ENCODE data around the gene RYR1.

Gene RYR1

DNA sequence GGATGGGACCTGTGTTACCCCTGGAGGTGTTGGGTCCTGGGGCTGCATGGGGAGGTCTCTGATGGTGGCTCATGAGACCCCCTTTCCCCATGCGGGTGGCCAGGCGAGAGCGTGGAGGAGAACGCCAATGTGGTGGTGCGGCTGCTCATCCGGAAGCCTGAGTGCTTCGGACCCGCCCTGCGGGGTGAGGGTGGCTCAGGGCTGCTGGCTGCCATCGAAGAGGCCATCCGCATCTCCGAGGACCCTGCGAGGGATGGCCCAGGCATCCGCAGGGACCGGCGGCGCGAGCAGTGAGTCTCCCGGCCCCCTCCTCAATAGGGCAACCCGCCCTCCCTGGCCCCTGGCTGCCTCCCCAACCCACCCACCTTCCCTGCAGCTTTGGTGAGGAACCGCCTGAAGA lies 66.0 kb downstream of the RYR1 start:
- Histone ChIP-seq H3K9me3 (ENCODE audit: control insufficient read depth in 2 of 2, low read length in 2 of 2) (no peaks in the 10 kb centered on the region), H3K4me1 (ENCODE audit: control insufficient read depth in 2 of 2, insufficient read depth in 2 of 2, low read length in 2 of 2) (no peaks in the 10 kb centered on the region), H3K27me3 (ENCODE audit: control insufficient read depth in 2 of 2, insufficient read depth in 2 of 2, low read length in 2 of 2) (no peaks in the 10 kb centered on the region), H3K36me3 (ENCODE audit: control insufficient read depth in 2 of 2, insufficient read depth in 2 of 2, low read length in 2 of 2) (no peaks in the 10 kb centered on the region), H3K4me3 (ENCODE audit: low read length in 2 of 2) (no peak overlapping the region), H3K9ac (ENCODE audit: low read depth in 1 of 2, low read length in 2 of 2) (no peak overlapping the region), H3K27ac (ENCODE audit: low read depth in 2 of 2, low read length in 2 of 2) (no peak overlapping the region)

- H3K9ac ChIP-seq (ENCODE audit: low read depth in 1 of 2, low read length in 2 of 2), result no peak overlapping the region
- H3K9me3 ChIP-seq (ENCODE audit: control insufficient read depth in 2 of 2, low read length in 2 of 2), result no peaks in the 10 kb centered on the region
- H3K27me3 ChIP-seq (ENCODE audit: control insufficient read depth in 2 of 2, insufficient read depth in 2 of 2, low read length in 2 of 2), result no peaks in the 10 kb centered on the region
- H3K4me1 ChIP-seq (ENCODE audit: control insufficient read depth in 2 of 2, insufficient read depth in 2 of 2, low read length in 2 of 2), result no peaks in the 10 kb centered on the region
- no peaks in the 10 kb centered on the region for H3K36me3 ChIP-seq (ENCODE audit: control insufficient read depth in 2 of 2, insufficient read depth in 2 of 2, low read length in 2 of 2)
- H3K27ac ChIP-seq (ENCODE audit: low read depth in 2 of 2, low read length in 2 of 2), result no peak overlapping the region
- H3K4me3 ChIP-seq (ENCODE audit: low read length in 2 of 2), result no peak overlapping the region
These were observed 67.0 kb downstream of the RYR1 start for GRCh38 chr19:38500450-38500849.

DNA sequence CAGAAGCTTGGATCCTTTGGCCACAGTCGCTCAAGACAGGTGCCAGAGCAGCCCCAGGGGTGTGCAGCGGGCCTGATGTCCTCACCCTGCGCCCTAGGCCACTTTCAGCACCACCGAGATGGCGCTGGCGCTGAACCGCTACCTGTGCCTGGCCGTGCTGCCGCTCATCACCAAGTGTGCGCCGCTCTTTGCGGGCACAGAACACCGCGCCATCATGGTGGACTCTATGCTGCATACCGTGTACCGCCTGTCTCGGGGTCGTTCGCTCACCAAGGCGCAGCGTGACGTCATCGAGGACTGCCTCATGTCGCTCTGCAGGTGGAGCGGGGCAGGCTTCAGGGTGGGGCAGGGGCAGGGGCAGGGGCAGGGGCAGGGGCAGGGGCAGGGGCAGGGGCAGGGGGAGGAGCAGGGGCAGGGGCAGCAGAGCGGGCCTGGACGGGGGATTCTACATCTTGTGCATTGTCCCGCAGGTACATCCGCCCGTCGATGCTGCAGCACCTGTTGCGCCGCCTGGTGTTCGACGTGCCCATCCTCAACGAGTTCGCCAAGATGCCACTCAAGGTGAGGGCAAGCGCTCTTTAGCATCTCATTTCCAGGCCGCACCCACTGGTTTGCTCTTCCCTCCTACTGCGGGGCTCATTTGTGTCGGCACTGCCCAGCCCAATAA lies 69.1 kb downstream of the RYR1 start:
- Histone ChIP-seq H3K36me3 (ENCODE audit: control insufficient read depth in 2 of 2, insufficient read depth in 2 of 2, low read length in 2 of 2) (no peaks in the 10 kb centered on the region), H3K4me3 (ENCODE audit: low read length in 2 of 2) (no peak overlapping the region), H3K4me1 (ENCODE audit: control insufficient read depth in 2 of 2, insufficient read depth in 2 of 2, low read length in 2 of 2) (no peaks in the 10 kb centered on the region), H3K27me3 (ENCODE audit: control insufficient read depth in 2 of 2, insufficient read depth in 2 of 2, low read length in 2 of 2) (no peaks in the 10 kb centered on the region), H3K27ac (ENCODE audit: low read depth in 2 of 2, low read length in 2 of 2) (no peak overlapping the region), H3K9ac (ENCODE audit: low read depth in 1 of 2, low read length in 2 of 2) (no peak overlapping the region), H3K9me3 (ENCODE audit: control insufficient read depth in 2 of 2, low read length in 2 of 2) (no peaks in the 10 kb centered on the region)

- Histone ChIP-seq H3K27me3 (ENCODE audit: control insufficient read depth in 2 of 2, insufficient read depth in 2 of 2, low read length in 2 of 2) (no peaks in the 10 kb centered on the region), H3K4me3 (ENCODE audit: low read length in 2 of 2) (no peak overlapping the region), H3K9ac (ENCODE audit: low read depth in 1 of 2, low read length in 2 of 2) (no peak overlapping the region), H3K27ac (ENCODE audit: low read depth in 2 of 2, low read length in 2 of 2) (no peak overlapping the region), H3K36me3 (ENCODE audit: control insufficient read depth in 2 of 2, insufficient read depth in 2 of 2, low read length in 2 of 2) (no peaks in the 10 kb centered on the region), H3K9me3 (ENCODE audit: control insufficient read depth in 2 of 2, low read length in 2 of 2) (no peaks in the 10 kb centered on the region), H3K4me1 (ENCODE audit: control insufficient read depth in 2 of 2, insufficient read depth in 2 of 2, low read length in 2 of 2) (no peaks in the 10 kb centered on the region)
These were observed 69.6 kb downstream of the RYR1 start for GRCh38 chr19:38503077-38503410.

DNA sequence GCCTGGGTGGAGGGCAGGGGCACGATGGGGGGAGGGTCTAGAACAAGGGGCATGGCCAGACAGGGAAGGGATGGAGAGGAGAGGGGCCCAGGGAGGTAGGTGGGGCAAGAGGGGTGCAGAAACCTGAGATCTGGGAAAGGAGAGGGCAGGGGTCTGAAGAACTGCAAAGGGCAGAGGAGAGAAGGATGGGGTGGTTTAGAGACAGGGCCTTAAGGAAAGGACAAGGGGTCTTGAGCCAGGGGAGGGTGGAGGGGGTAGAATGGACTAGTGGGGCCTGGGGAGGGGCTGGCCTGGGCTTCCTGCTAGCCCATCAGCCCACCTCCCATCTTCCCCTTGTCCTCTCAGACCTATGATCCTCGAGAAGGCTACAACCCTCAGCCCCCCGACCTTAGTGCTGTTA lies 72.5 kb downstream of the RYR1 start:
- no peak overlapping the region for H3K4me3 ChIP-seq (ENCODE audit: low read length in 2 of 2)
- no peaks in the 10 kb centered on the region for H3K36me3 ChIP-seq (ENCODE audit: control insufficient read depth in 2 of 2, insufficient read depth in 2 of 2, low read length in 2 of 2)
- no peaks in the 10 kb centered on the region for H3K9me3 ChIP-seq (ENCODE audit: control insufficient read depth in 2 of 2, low read length in 2 of 2)
- H3K9ac ChIP-seq (ENCODE audit: low read depth in 1 of 2, low read length in 2 of 2), result no peak overlapping the region
- H3K27ac ChIP-seq (ENCODE audit: low read depth in 2 of 2, low read length in 2 of 2), result no peak overlapping the region
- no peaks in the 10 kb centered on the region for H3K4me1 ChIP-seq (ENCODE audit: control insufficient read depth in 2 of 2, insufficient read depth in 2 of 2, low read length in 2 of 2)
- H3K27me3 ChIP-seq (ENCODE audit: control insufficient read depth in 2 of 2, insufficient read depth in 2 of 2, low read length in 2 of 2), result no peaks in the 10 kb centered on the region

DNA sequence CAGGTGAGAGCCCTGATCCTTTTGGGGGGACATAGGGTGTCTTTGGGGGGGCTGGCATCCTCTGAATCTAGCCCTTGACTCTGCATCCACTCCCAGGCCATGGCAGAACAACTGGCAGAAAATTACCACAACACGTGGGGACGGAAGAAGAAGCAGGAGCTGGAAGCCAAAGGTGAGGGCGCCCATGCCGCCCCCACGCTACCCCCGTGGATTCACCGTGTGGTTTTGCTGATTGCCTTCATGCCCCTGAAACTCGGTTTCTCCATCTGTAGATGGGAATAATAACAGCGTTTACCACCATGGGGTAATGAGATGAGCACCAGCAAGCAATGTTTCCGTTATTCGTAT lies 72.9 kb downstream of the RYR1 start:
- Histone ChIP-seq H3K4me3 (ENCODE audit: low read length in 2 of 2) (no peak overlapping the region), H3K9ac (ENCODE audit: low read depth in 1 of 2, low read length in 2 of 2) (no peak overlapping the region), H3K9me3 (ENCODE audit: control insufficient read depth in 2 of 2, low read length in 2 of 2) (no peaks in the 10 kb centered on the region), H3K4me1 (ENCODE audit: control insufficient read depth in 2 of 2, insufficient read depth in 2 of 2, low read length in 2 of 2) (no peaks in the 10 kb centered on the region), H3K36me3 (ENCODE audit: control insufficient read depth in 2 of 2, insufficient read depth in 2 of 2, low read length in 2 of 2) (no peaks in the 10 kb centered on the region), H3K27ac (ENCODE audit: low read depth in 2 of 2, low read length in 2 of 2) (no peak overlapping the region), H3K27me3 (ENCODE audit: control insufficient read depth in 2 of 2, insufficient read depth in 2 of 2, low read length in 2 of 2) (no peaks in the 10 kb centered on the region)

DNA sequence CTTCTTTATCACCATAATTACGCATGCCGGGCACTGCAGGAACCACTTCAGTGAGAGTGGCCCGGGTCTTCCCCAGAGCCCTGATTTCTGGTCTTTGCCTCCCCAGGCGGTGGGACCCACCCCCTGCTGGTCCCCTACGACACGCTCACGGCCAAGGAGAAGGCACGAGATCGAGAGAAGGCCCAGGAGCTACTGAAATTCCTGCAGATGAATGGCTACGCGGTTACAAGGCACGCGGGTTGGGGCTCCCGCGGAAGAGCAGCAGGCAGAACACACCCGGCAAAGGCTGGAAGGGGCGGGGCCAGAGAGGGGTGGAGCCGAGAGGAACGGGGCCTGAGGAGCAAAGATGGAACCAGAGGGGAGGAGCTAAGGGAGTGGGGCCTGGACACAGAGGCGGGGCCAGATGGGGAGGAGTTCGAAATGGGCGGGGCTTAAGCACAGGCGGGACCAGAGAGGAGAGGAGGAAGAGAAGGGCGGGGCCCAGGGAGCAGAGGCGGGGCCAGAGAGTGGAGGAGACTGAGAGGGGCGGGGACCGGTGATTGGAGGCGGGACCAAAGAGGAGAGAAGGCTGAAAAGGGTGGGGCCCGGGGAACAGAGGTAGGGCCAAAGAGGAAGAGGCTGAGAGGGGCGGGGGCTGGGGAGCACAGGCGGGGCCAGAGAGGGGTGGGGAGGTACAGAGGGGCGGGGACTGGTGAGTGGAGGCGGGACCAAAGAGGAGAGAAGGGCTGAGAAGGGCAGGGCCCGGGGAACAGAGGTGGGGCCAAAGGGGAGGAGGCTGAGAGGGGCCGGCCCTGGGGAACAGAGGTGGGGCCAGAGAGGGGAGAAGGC lies 73.4 kb downstream of the RYR1 start:
- Histone ChIP-seq H3K9me3 (ENCODE audit: control insufficient read depth in 2 of 2, low read length in 2 of 2) (no peaks in the 10 kb centered on the region), H3K27ac (ENCODE audit: low read depth in 2 of 2, low read length in 2 of 2) (no peak overlapping the region), H3K4me1 (ENCODE audit: control insufficient read depth in 2 of 2, insufficient read depth in 2 of 2, low read length in 2 of 2) (no peaks in the 10 kb centered on the region), H3K36me3 (ENCODE audit: control insufficient read depth in 2 of 2, insufficient read depth in 2 of 2, low read length in 2 of 2) (no peaks in the 10 kb centered on the region), H3K4me3 (ENCODE audit: low read length in 2 of 2) (no peak overlapping the region), H3K9ac (ENCODE audit: low read depth in 1 of 2, low read length in 2 of 2) (no peak overlapping the region), H3K27me3 (ENCODE audit: control insufficient read depth in 2 of 2, insufficient read depth in 2 of 2, low read length in 2 of 2) (no peaks in the 10 kb centered on the region)

- H3K36me3 ChIP-seq (ENCODE audit: control insufficient read depth in 2 of 2, insufficient read depth in 2 of 2, low read length in 2 of 2), result no peaks in the 10 kb centered on the region
- no peaks in the 10 kb centered on the region for H3K4me1 ChIP-seq (ENCODE audit: control insufficient read depth in 2 of 2, insufficient read depth in 2 of 2, low read length in 2 of 2)
- no peaks in the 10 kb centered on the region for H3K27me3 ChIP-seq (ENCODE audit: control insufficient read depth in 2 of 2, insufficient read depth in 2 of 2, low read length in 2 of 2)
These were observed 74.1 kb downstream of the RYR1 start for GRCh38 chr19:38507551-38508127.

DNA sequence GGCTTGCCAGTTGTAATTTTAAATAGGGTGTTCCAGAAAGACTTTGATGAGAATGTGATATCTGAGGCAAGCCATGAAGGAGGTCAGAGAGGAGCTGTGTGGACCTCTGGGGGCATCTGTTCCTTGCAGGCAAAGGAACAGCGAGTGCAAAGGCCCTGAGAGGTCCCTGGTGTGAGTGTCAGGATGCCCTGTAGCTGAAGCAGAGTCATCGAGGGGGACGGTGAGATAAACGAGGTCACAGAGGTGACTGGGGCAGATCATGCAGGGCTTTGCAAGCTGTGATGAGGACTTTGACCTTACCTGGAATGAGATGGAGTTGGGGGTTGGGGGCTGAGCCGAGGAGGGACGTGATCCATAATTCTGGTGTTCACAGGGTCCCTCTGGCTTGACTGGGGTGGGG lies 75.0 kb downstream of the RYR1 start:
- H3K9me3 ChIP-seq (ENCODE audit: control insufficient read depth in 2 of 2, low read length in 2 of 2), result no peaks in the 10 kb centered on the region
- no peak overlapping the region for H3K9ac ChIP-seq (ENCODE audit: low read depth in 1 of 2, low read length in 2 of 2)
- no peak overlapping the region for H3K27ac ChIP-seq (ENCODE audit: low read depth in 2 of 2, low read length in 2 of 2)
- no peaks in the 10 kb centered on the region for H3K4me1 ChIP-seq (ENCODE audit: control insufficient read depth in 2 of 2, insufficient read depth in 2 of 2, low read length in 2 of 2)
- no peaks in the 10 kb centered on the region for H3K27me3 ChIP-seq (ENCODE audit: control insufficient read depth in 2 of 2, insufficient read depth in 2 of 2, low read length in 2 of 2)
- no peak overlapping the region for H3K4me3 ChIP-seq (ENCODE audit: low read length in 2 of 2)
- H3K36me3 ChIP-seq (ENCODE audit: control insufficient read depth in 2 of 2, insufficient read depth in 2 of 2, low read length in 2 of 2), result no peaks in the 10 kb centered on the region

More at GRCh38 chr19:38507551-38508127, 74.1 kb downstream of the RYR1 start:
- H3K4me3 ChIP-seq (ENCODE audit: low read length in 2 of 2), result no peak overlapping the region
- no peaks in the 10 kb centered on the region for H3K9me3 ChIP-seq (ENCODE audit: control insufficient read depth in 2 of 2, low read length in 2 of 2)
- H3K9ac ChIP-seq (ENCODE audit: low read depth in 1 of 2, low read length in 2 of 2), result no peak overlapping the region
- H3K27ac ChIP-seq (ENCODE audit: low read depth in 2 of 2, low read length in 2 of 2), result no peak overlapping the region

- H3K4me3 ChIP-seq (ENCODE audit: low read length in 2 of 2), result no peak overlapping the region
- H3K4me1 ChIP-seq (ENCODE audit: control insufficient read depth in 2 of 2, insufficient read depth in 2 of 2, low read length in 2 of 2), result no peaks in the 10 kb centered on the region
- H3K27ac ChIP-seq (ENCODE audit: low read depth in 2 of 2, low read length in 2 of 2), result no peak overlapping the region
- H3K9ac ChIP-seq (ENCODE audit: low read depth in 1 of 2, low read length in 2 of 2), result no peak overlapping the region
- no peaks in the 10 kb centered on the region for H3K27me3 ChIP-seq (ENCODE audit: control insufficient read depth in 2 of 2, insufficient read depth in 2 of 2, low read length in 2 of 2)
- no peaks in the 10 kb centered on the region for H3K36me3 ChIP-seq (ENCODE audit: control insufficient read depth in 2 of 2, insufficient read depth in 2 of 2, low read length in 2 of 2)
- H3K9me3 ChIP-seq (ENCODE audit: control insufficient read depth in 2 of 2, low read length in 2 of 2), result no peaks in the 10 kb centered on the region
These were observed 75.5 kb downstream of the RYR1 start for GRCh38 chr19:38509027-38509426.
